ENCODE measurements around the gene ANGPTL3. TPM values are rescaled to one million over a fixed set of nuclear protein-coding genes. Genes with fewer than 3 reads are reported as not detected.

The ANGPTL3 gene
- total RNA-seq, 1 donor, result under 0.01 TPM

Other genes starting within 250 kb of the ANGPTL3 start
- 32.4 and 64.8 TPM in 2 replicates for gene USP1, start 160.5 kb upstream of the ANGPTL3 start, total RNA-seq (ENCODE audit: low replicate concordance)
- 110 and 142 TPM in 2 replicates for gene DOCK7, start 90.9 kb downstream of the ANGPTL3 start, total RNA-seq (ENCODE audit: low replicate concordance)
- gene ATG4C, start 186.6 kb downstream of the ANGPTL3 start, total RNA-seq (ENCODE audit: low replicate concordance), result 13.5 and 25.3 TPM in 2 replicates